Sigmoid colon (tissue), 7 donors: ENCODE results near the gene GDF2. TPM values are rescaled to one million over a fixed set of nuclear protein-coding genes. Genes with fewer than 3 reads are reported as not detected.

Experiments used
- DNase-seq: peaks from one replicate; pipeline ENCODE4 v3.0.0-alpha.2; 2019
- H3K27ac ChIP-seq, 4 donors: fragments of 200-600 bp; sonication (generic); one replicate each; pipeline ENCODE4 v1.5.1; 2016 to 2019; ENCODE audit warnings: mild to moderate bottlenecking in 1 of 4
- H3K27me3 ChIP-seq, 3 donors: fragments of 200-600 bp; sonication (generic); one replicate each; pipeline ENCODE4 v1.5.1; 2019; ENCODE audit warnings: mild to moderate bottlenecking in 1 of 3
- H3K36me3 ChIP-seq, 4 donors: fragments of 200-600 bp; sonication (generic); one replicate each; pipeline ENCODE4 v1.5.1; 2016 to 2019
- H3K4me1 ChIP-seq, 4 donors: fragments of 200-600 bp; sonication (generic); one replicate each; pipeline ENCODE4 v1.5.1; 2017 to 2019
- H3K4me3 ChIP-seq, 4 donors: fragments of 200-600 bp; sonication (generic); one replicate each; pipeline ENCODE4 v1.5.1; 2017 to 2019; ENCODE audit warnings: mild to moderate bottlenecking in 2 of 4, moderate library complexity in 1 of 4
- H3K9me3 ChIP-seq, 4 donors: fragments of 200-600 bp in 3 of 4; sonication (generic) in 3 of 4; one replicate each; pipeline versions ENCODE4 v1.5.1 to v1.6.1; 2013 to 2019
- CTCF ChIP-seq, 4 experiments: fragments of 450-650 bp in 3 of 4; fragments of 200-600 bp in 1 of 4; IDR thresholded peaks; one replicate each; pipeline ENCODE4 v1.5.1; 2016 to 2019; ENCODE audit warnings: antibody characterized with exemption in 4 of 4, mild to moderate bottlenecking in 3 of 4, moderate library complexity in 2 of 4
- EP300 ChIP-seq, 4 donors: sonication (generic); formaldehyde crosslinking; IDR thresholded peaks; one replicate each; pipeline ENCODE4 v1.6.1; 2017; ENCODE audit warnings: antibody characterized with exemption in 4 of 4
- POLR2A ChIP-seq, 2 donors: fragments of 450-650 bp; IDR thresholded peaks; one replicate each; pipeline ENCODE4 v1.6.1; 2016; ENCODE audit warnings: antibody characterized with exemption in 2 of 2, mild to moderate bottlenecking in 2 of 2, moderate library complexity in 2 of 2
- POLR2AphosphoS5 ChIP-seq, 4 donors: sonication (generic); formaldehyde crosslinking; IDR thresholded peaks; one replicate each; pipeline ENCODE4 v1.6.1; 2017; ENCODE audit warnings: antibody characterized with exemption in 4 of 4
- WGBS, 2 donors: extraction: QIAGEN DNeasy Blood & Tissue Kit; methylation state at CpG; one replicate each; pipeline ENCODE4 v1.1.7; 2013; 5-methylcytosine and 5-hydroxymethylcytosine counted together
- intact Hi-C: fragments of 100-400 bp; cut with DNase I; formaldehyde crosslinking; loops from one replicate; pipeline ENCODE4 v1.15.1; 2023
- polyA plus RNA-seq, 3 donors: library from polyadenylated mRNA; stranded (reverse); fragments of 200-250 nt; gene quantifications; one replicate each; pipeline ENCODE4 v1.2.3, GENCODE V29; 2013
- total RNA-seq, 4 donors: library from RNA; depleted of rRNA; stranded (reverse); fragments of >200 nt; gene quantifications; one replicate each; pipeline ENCODE4 v1.1.0, GENCODE V29; 2016
- donor health status: healthy with polysubstance abuse.
- donor health status: Bipolar disorder and iron deficiency.
- donor health status: healthy.

The GDF2 gene
- total and polyA plus RNA-seq, 7 donors = not detected

GRCh38 chr10:47332946-47333345 is 10.7 kb downstream of the GDF2 start:
- no peak overlapping the region for H3K27ac ChIP-seq
- 83 to 91% methylated on average over 3 of the region's 3 CpGs for WGBS, 2 donors
- no peaks in the 10 kb centered on the region for H3K36me3 ChIP-seq
- no peaks in the 10 kb centered on the region for H3K9me3 ChIP-seq
- no peak overlapping the region for H3K4me3 ChIP-seq
- intact Hi-C loops = no loop called here
- DNase-seq = no peak
- TF ChIP-seq POLR2A (IDR thresholded peaks at IDR 0.05) (no peak), CTCF (IDR thresholded peaks at IDR 0.05) (no peak), EP300 (IDR thresholded peaks at IDR 0.05) (no peak), POLR2AphosphoS5 (IDR thresholded peaks at IDR 0.05) (no peak)
- no peaks in the 10 kb centered on the region for H3K27me3 ChIP-seq
- H3K4me1 ChIP-seq = peaks cover 0 to 6% (median 2%) of the 10 kb centered on the region in 4 donors

- DNase-seq = no peak
- H3K9me3 ChIP-seq = no peaks in the 10 kb centered on the region
- 92 to 94% methylated on average over 6 of the region's 6 CpGs for WGBS, 2 donors
- no peak overlapping the region for H3K27ac ChIP-seq
- peaks cover 0 to 6% (median 2%) of the 10 kb centered on the region in 4 donors for H3K4me1 ChIP-seq
- H3K36me3 ChIP-seq = no peaks in the 10 kb centered on the region
- intact Hi-C loops = no loop called here
- H3K27me3 ChIP-seq = no peaks in the 10 kb centered on the region
- no peak for TF ChIP-seq EP300 (IDR thresholded peaks at IDR 0.05)
- TF ChIP-seq POLR2A (IDR thresholded peaks at IDR 0.05) = no peak
- no peak for TF ChIP-seq POLR2AphosphoS5 (IDR thresholded peaks at IDR 0.05)
- no peak for TF ChIP-seq CTCF (IDR thresholded peaks at IDR 0.05)
- no peak overlapping the region for H3K4me3 ChIP-seq
Measured at GRCh38 chr10:47333532-47333931, 11.3 kb downstream of the GDF2 start.

DNA sequence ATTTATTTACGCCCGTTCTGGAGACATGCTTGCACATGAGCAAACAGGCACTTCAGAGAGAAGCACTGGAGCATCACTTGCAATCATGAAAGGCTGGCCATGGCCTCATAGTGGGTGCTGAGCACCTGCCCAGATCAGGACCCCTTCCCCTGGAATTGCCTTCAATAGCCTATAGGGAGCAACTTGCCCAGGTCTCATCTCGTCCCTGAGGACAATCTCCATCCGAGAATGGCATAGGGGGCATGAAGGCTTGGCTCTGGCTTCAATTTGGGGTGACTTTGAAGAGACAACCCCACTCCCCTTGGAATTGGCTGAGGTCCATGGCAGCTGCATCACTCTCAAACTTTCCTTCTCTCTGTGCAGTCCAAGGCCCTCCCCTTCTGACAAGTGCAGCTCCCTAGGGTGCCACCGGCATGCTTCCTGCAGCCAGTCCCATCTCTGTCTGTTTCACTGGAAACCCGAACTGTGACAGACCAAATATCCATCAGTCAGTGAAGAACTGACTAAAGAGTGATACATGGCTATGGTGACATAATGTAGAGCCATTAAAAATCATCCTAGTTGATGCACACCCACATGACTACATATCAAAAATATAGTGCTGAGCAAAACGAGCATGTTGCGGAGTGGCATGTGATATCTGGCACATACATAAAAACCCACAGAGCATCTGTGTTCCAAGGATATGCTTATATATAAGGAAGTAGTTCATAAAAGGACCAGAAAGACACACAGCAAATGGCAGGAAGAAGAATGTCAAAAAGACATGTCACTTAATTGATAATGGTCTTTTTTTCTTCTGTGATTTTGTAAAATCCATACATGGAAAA is 12.4 kb downstream of the GDF2 start:
- no peak overlapping the region for H3K4me3 ChIP-seq
- WGBS, 2 donors = 87 to 89% methylated on average over 8 of the region's 8 CpGs
- H3K27ac ChIP-seq = no peak overlapping the region
- H3K9me3 ChIP-seq = no peaks in the 10 kb centered on the region
- peak; percentile 20 for DNase-seq
- TF ChIP-seq CTCF (IDR thresholded peaks at IDR 0.05) (no peak), EP300 (IDR thresholded peaks at IDR 0.05) (no peak), POLR2A (IDR thresholded peaks at IDR 0.05) (no peak), POLR2AphosphoS5 (IDR thresholded peaks at IDR 0.05) (no peak)
- H3K27me3 ChIP-seq = no peaks in the 10 kb centered on the region
- peaks cover 0 to 6% (median 2%) of the 10 kb centered on the region in 4 donors for H3K4me1 ChIP-seq
- intact Hi-C loops = no loop called here
- no peaks in the 10 kb centered on the region for H3K36me3 ChIP-seq

GRCh38 chr10:47335906-47336305 is 13.7 kb downstream of the GDF2 start:
- peak; percentile 30 for DNase-seq
- intact Hi-C loops = no loop called here
- 86 to 93% methylated on average over 5 of the region's 5 CpGs for WGBS, 2 donors
- TF ChIP-seq POLR2A (IDR thresholded peaks at IDR 0.05) = no peak
- no peak for TF ChIP-seq EP300 (IDR thresholded peaks at IDR 0.05)
- TF ChIP-seq CTCF (IDR thresholded peaks at IDR 0.05) = no peak
- TF ChIP-seq POLR2AphosphoS5 (IDR thresholded peaks at IDR 0.05) = no peak
- no peaks in the 10 kb centered on the region for H3K36me3 ChIP-seq
- no peaks in the 10 kb centered on the region for H3K9me3 ChIP-seq
- peaks cover 0 to 6% (median 2%) of the 10 kb centered on the region in 4 donors for H3K4me1 ChIP-seq
- H3K27me3 ChIP-seq = peaks cover 0 to 1% (median 0%) of the 10 kb centered on the region in 3 donors
- H3K27ac ChIP-seq = no peak overlapping the region
- no peak overlapping the region for H3K4me3 ChIP-seq
